SHP77 treated with DMSO at 0.1 percent for 48 hours (cell line): ENCODE measurements around the gene MAP3K7.
A peak's percentile ranks its signal among the peaks of the same experiment; 100 is the strongest.

Source experiments
- DNase-seq: peaks from one replicate; lab custom pipeline; 2025; lab: John Stamatoyannopoulos, UW

MAP3K7 gene

DNA sequence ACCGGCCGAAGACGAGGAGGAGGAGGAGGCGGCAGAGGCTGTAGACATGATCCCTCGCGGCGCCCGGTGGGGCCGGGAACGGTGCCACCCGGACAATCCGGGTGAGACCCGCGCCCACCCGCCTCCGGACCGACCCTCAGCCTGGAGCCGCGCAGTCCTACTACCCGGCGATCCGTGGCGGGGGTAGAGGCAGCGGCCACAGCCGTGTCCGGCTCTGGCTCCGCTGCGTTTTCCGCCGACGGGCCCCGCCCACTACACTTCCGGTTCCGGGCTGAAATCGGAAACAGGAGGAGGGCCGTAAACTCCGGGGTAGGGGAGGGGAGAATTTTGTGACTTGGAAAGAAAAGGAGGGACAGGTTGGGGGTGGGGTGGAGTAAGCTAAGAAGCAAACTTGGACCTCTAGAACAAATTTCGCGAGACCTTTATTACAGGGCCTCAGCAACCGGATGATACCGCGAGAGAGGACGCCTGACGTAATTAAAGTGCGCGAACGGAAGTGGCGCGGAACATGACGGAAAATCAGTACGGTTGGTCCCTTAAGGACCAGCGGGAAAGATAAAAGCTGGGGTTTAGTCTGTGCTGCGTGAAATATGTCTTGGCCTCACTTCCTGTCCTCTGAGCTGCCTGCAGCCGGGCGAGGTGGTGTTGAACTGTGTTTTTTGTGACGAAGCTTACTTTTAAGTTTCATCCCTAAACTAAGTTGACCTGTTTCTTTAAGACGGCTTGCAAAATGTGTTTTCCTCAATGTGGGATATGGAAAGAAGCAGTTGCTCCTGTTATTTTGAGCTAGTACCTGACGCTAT, at the start of gene MAP3K7:
MAP3K7 (minus strand) TSS at position 237 of the 803 bp plus-strand sequence; CDS start at position 48, 189 bp downstream.
- peak; percentile 91 for DNase-seq

DNA sequence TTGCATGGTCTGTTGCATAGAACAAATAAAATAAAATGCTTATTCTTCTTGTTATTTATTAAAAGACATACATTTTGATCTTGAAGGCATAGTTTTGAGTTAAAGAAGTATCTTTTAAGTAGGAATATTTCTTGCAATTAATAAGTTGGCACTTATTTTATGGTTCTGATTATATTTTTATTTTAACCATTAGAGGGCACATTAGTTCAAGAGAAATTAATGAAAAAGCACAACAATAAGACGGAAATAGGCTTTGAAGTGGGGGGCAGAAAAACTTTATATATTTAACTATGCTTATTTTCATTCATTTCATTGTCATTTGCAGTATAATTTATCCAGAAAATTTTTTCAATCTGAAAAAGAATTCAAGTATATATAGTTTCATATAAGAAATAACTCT, 44.2 kb upstream of the MAP3K7 start:
- no peak for DNase-seq

DNA sequence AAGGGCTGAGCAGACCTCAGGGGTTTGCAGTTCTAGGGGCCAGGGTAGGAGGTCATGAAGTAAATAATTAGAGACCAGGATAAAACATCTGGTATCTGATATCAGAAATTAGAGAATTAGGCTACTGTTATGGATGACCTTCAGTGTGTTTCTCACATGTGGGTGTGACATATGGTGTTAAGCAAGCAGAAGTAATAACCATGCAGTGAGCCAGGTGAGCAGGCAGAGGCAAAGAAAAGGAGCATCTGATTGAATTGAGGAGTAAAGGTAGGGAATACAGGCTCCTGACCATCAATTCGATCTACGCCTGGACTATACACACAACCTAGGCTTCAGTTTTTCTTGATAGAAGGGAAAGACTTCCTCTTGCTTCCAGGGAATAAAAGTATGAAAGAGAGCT, 34.7 kb upstream of the MAP3K7 start:
- no peak for DNase-seq

DNA sequence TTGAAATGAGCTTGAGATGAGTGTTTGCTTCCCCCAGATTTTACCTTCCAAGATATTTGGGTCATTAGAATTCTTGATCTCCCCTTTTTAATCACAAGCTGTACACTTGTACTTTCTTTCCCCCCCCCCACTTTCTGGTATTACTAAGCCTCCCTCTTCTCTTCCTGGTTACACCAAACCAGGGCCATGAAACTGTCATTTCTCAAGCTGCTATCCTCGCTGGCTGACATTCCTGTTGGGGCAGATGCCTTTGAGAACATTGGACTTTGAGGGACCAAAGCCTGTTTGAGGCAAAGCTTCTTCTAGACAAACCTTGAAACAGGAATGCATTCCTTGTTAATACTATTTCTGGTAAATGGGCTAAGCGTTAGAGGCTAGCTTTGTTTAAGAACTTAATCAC, 32.3 kb upstream of the MAP3K7 start:
- no peak for DNase-seq

DNA sequence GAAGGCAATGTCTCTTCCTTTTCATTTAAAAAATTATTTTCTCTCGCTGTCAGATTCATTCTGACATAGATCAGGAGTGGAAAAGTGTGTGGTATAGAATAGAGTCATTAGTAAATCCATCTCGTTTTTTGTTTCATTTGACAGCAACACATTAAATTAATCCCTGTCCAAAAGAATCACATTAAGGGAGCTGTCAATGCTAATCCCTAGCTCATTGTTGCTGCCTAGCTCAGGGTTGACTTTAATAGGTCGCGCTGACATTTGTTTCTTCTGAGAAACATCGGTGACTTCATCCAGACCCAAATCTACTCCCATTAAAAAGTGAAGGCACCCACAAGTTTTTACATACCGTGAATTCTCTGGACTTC, 25.4 kb upstream of the MAP3K7 start:
- no peak for DNase-seq

DNA sequence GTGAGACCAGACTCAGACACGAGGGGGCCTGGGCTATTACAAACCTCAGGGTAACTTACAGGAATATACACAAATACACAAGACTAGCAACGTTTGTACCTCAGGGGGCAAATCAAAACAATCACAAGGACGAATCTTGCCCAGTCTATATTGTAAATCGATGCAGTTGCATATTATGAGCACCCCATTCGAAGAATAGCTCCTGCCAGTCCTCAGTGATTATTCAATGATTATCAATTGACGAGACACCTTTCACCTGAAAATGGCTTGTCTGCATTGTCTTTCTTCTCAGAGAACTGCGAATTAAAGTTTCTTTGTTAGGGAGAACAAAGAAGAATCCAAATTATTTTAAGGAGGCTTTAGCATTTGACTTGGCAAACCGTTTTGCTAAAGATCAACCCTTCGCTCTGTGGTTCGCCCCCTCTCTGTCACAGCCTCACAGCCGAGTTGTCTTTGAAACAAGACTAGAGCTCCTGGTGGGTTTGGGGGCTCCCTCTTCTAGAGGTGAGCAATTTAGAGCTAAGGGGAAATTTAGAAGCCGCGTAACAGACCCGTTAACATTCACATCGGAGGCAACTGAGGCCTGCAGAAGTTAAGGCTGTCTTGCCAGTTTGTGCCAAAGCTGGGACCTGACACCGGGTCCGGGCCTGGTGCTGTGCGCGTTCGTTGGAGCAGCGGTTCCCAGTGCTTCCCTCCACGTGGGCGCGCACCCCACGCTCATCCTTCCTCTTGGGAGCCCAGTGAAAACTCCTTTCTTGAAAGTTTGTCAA, 24.9 kb upstream of the MAP3K7 start:
- DNase-seq: peak; percentile 50

DNA sequence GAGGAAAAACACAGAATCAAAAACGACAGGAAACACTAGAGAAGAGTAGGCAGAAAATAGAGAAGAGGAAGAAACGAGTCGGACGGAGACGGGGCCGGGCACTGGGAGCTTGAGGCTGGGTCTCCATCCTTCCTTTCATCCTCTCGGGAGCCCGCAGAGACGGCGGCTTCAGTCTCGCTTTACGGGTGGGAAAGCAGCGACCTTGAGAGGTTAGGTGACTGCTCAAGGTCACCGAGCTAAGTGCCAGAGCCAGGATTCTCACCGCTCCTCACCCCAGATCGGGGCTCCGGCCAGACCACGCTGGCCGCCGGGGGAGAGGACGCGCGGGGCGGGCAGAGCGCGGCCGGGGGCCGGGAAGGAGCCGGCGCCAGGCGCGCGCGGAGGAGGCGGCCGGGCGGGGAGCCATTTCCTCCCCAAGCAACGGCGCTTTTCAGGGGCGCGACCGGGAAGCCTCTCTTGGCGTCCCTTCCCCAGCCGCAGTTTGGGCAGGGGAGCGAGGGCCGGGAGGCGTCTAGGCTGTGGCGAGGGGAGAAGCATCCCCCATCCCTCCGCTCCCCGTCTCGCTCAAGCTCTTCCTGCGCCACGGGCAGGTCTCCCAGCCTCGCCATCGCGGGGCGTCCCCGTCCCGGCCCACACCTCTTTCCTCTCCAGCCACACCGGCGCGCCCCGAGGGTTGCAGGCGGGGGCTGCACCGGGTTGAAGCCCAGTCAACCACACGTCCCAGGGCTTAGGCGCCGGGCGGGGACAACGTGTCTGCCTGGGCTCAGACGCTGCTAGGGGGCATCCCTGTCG, 24.1 kb upstream of the MAP3K7 start:
- peak; percentile 61 for DNase-seq

DNA sequence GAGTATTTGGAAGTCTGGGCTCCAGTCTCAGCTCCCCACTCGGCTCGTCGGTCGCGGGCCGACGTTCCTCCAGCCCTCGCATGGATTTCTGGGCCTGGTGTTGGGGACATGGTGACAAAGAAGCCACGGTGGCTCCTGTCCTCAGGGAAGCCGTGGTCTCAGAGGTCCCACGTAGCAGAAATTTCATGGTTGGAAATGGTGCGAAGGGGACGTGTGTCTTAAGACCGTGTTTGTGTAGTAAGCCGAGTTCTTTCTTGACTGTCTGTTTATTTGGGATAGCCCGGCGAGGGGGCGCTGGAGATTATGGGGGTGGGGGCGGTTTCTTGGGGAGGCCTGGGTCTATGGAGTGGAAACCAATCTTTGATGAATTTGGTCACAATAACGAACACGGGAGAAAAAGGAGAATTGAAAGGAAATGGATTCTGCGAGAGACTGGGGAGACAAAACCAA, 23.5 kb upstream of the MAP3K7 start:
- peak; percentile 53 for DNase-seq

DNA sequence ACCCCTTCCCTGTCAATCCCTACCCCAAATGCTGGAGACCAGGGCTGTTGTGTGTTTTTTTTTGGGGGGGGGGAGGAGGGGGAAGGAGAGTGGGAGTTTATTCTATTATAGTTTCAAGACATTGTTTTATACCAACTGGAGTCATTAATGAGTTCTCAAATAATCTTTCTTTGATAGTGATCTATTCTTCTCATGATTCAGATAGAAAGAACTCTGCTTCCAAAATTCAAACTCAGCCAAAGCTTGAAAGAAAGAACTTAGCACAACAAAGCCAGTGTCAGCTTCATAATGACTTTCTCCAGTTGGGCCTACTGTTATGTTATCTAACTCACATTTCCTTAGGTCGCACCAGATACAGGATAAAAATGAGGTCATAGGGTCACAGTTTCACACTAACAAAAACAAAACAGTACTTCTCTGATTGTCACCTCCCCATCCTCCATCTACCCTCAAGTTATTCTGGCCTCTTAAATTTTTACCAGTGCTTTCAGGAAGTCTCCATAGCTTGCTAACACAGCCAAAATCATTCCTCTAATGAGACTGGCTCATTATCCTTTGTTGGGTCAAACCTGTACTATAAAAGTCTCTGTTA, 19.0 kb upstream of the MAP3K7 start:
- no peak for DNase-seq

DNA sequence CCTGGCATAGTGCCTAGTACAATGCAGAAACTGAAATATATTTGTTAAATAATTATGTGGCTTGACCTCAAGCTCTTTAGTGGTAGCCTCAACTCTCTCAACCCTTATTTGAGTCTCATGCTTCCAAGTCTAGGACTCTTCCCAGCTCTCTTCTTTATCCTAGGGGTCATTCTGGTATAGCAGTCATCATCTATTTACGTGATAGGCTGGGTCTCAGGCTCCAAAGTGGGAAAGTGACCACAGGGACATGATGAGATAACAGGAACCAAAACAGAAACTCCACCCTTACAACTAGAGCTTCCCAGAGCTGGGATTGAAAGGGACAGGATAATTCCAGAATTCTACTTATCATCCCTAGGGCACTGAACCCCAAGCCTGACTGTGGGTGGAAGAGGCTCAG, 17.7 kb upstream of the MAP3K7 start:
- DNase-seq: no peak

DNA sequence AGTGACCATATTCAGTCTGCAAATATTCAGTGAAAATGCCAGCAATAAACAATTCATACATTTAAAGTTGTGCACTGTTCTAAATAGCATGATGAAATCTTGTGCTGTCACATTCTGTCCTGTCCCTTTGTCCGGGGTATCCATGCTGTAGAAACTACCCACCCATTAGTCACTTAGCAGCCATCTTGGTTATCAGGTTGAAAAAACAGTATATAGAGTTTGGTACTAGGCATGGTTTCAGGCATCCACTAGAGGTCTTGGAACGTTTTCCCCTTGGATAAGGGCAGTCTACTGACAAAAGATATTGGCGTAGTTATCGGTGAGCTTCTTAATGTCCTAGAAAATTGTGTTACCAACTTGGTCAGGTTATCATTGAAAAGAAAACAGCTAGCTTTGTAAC, 12.3 kb upstream of the MAP3K7 start:
- DNase-seq: no peak

DNA sequence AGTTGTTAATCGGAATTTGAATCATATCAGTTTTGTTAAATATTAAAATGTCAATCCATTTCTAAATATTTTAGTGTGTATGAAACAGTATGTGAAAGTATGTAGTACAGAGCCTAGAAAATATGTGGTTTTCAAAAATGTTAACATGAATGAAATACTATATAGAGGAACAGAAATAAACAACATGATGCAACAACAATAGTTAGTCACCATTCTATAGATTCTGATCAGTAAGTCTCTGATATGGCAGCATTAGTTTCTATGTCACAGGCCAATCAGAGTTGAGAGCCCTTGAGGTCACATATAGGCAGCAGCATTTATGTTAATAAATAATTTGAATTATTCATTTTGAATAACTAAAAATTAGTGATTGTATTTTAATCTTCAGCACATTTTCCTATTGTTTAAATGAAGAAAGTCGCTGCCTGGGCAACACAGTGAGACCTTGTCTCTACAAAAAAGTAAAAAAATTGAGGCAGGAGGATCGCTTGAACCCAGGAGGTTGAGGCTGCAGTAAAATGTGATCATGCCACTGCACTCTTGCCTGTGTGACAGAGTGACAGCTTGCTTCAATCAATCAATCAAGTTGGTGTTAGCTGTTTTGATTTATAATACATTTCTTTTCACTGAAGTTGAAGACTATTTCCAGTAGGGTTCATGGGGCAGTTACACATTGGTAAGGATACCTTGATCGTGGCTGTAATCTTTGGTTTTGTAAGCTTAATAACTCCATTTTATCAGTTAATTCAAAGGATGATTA, 11.5 kb upstream of the MAP3K7 start:
- DNase-seq: no peak

DNA sequence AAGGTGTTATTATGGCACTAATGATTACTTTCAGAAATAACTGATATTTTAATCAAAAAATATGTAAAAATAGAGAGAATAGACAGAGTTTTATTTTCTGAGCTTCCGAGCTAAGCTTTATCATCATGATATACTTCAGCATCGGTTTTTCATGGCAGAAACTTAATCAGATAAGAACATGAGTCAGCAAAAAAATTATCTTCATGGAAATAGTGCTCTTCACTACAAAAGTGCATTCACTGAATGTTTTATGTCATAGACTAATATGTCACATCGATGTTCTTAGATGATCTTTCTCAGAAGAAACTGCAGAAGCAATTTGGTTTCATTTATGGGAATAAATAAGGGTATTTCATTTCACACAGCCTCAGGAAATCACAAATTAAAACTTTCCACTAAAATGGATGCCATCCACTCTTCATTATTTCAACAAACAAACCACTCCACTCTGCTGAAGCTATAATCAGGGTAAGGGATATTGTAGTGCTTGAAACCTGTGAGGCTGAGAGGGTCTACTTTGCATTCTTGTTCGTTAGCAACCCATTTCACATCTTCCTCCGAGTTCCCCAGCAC, 10.2 kb upstream of the MAP3K7 start:
- no peak for DNase-seq

DNA sequence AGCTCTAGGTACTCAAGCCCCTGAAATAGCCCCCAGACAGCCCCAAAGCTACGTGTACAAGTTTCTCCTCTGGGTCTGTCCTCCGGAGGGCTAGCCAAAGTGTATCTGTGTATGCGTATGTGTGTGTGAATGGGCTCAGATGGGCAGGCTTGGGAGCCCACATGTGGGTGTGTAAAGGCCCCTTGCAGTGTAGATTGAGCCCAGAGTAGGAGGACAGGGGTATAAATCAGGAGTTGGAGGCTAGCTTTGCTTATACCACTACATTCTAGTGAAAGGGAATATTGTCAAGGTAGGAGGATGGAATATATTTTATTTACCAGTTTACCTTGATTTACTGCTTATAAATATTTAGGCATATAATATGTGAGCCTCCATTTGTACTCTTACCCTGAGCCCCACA, 9.0 kb upstream of the MAP3K7 start:
- no peak for DNase-seq

DNA sequence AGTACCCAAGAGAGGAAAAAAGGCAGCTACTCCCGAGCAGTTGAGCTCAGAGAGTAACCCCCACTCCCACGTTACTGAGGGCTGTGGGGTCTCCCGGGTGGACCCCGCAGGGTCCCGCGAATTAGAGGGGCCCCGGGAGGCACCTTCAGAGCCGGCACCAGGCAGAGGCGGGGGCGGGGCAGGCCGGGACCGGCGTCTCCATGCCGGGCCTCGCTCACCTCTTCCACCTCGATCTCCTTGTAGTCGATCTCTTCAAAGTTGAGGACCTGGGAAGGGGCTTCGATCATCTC, 381 bp downstream of the MAP3K7 start:
- DNase-seq: no peak

DNA sequence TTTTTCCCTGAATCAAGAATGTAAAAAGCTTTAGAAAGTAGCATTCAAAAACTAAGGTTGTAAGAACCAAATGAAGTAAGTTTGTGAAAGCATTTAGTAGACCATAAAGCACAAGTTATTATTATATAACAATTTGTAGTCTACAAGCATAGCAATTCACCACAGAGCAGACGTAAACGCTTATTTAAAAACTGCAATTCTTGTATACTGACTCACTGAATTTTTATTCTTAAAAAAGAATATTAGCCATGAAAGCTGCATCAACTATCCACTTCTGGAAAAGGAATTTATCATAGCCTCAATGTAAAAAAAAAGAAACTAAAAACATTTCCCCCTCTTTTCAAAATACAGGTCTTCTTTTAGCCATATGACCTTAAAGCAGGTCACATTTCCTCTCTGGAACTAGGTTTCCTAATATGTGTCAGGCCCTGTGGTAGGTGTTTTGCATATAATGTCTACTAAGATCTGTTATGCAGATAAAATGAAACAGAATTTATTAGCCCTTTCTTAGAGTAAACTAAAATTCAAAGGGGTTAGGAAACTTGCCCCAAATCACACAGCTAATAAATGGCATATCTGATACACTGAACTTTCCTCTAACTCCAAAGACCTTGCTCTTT, 2.1 kb downstream of the MAP3K7 start:
- no peak for DNase-seq

DNA sequence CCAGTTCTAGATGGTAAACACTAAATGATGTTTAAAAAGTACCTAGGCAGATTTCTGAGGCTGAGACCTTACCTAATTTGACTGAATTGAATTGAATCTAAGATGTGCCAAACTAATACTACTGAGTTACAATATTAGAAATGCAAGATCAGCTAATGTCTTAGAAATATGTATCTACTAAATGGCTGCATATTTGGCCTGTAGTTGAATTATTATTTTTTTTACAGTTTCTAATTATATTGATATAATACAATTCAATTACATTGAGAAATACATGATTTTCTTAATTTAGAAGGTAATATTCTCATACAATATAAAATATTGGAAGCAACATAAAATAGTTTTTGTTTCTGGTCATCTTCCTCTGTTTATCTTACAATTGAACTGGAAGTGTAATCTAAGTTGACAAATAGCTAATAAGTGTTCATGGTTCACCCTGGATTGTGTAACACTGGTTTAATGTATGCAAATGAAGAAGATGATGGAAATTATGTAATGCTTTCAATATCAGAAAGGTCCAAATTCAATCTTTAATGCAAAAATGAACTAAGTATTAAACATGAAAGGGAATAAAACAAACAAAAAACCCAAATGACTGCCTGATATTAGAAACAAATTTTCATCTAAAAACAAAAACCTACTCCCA, 2.9 kb downstream of the MAP3K7 start:
- no peak for DNase-seq

DNA sequence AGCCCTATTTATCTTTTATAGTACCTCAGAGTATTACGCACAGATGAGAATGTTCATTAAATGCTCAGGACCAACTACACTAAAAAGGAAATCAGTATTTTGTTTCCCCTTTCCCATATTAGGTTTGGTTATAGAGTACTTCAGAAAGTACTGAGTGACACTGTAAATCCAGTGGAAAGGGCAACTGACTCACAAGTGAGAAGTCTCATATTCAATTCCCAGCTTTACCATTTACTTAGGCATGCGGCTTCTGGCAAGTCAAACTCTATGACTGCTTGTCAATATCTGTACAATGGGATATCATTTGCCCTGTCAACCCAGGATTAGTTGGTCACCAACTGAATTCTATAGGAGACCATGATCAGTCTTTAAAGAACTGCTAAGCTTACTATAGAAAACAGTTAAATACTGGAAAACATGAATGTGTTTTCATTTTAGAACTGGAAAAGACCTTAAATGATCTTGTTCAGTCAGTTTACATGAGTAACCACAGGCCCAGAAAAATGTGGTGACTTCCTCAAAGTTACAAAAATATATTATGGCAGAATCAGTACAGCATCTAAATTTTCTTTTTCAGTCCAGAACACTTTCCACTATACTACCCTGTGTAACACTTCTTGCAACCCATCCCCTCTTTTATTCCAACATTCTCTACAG, 3.6 kb downstream of the MAP3K7 start:
- DNase-seq: no peak

DNA sequence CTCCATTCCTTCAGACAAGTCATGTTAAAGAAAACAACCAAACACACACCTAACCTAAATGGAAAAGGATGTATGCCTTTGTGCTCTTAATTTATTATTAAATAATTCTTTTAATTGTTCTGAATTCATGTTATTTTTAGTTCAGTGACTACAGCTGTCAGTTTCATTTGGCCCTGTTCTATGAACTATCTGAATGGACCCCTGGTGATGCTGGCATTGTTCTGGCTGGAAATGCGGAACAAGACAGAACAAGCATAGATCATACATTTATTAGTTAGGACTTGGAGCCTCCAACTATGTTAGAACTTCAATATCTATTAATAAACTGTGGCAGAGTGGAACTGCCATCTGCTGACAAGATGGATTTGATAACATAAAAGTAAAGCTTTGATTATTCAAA, 5.7 kb downstream of the MAP3K7 start:
- no peak for DNase-seq
